ENCODE results near the gene DDX27.

DDX27 gene

GRCh38 chr20:49278818-49279676 is 59.8 kb downstream of the DDX27 start:
- no peak for DNase-seq

DNA sequence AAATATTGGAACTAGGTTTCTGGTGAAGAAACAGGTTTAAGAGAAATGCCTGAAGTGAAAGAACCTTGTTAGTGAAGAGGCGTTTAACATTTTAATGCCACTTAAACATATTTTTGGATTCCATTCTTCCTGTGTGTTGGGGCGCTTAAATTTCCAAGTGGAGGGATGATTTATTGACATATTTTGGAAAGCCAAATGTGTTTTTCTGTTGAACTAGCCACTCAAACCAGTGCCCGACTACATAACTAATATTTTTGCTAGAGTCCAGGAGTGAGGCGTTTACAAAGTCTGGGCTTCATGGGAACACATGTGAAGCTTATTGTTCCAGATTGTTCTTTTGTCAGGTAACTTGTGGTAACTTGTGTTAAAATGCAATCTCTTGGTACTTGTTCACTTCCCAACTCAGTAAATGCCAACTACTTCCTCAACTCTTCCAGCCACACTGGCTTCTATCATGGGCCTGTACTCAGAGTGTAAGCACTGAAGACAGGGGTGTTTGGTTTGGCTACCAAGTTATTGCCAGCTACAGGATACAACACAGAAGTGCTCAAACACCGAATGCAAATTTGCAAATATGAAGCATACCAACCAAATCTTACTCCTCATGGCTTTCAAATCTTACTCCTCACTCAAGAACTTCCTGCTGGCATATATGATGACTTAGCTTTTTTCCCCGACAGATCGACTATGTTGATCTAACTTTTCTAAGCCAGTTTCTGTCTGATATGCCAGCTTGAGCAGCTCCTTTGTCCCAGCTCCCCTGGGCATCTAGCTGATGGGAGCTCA is 60.7 kb downstream of the DDX27 start:
- no peak for DNase-seq

DNA sequence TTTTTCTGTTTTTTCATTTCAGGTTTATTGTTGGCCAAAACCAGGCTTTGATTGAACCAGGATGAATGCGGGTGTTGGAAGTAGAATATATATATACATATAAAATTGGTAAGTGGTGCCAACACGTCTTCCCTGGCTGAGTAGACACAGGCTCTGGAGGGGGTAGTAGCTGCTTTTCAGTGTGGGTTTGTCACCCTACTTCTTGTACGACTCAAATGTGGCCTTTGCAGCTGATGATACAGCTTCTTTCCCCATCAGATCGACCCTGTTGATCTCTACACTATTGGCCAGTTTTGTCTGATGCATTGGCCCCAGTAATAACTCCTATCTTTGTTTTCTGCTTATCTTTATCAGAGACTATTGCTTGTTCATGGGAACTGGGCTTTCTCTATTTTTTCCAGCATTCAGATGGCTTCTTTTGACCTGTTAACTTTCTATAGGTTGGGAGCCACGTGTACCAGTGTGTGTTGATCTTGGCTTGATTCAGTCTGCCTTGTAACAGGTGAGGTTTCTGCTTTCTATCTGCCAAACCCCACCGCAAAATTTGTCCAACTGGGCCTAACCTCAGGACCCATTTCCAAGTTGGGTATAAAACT is 61.3 kb downstream of the DDX27 start:
- no peak for DNase-seq

DNA sequence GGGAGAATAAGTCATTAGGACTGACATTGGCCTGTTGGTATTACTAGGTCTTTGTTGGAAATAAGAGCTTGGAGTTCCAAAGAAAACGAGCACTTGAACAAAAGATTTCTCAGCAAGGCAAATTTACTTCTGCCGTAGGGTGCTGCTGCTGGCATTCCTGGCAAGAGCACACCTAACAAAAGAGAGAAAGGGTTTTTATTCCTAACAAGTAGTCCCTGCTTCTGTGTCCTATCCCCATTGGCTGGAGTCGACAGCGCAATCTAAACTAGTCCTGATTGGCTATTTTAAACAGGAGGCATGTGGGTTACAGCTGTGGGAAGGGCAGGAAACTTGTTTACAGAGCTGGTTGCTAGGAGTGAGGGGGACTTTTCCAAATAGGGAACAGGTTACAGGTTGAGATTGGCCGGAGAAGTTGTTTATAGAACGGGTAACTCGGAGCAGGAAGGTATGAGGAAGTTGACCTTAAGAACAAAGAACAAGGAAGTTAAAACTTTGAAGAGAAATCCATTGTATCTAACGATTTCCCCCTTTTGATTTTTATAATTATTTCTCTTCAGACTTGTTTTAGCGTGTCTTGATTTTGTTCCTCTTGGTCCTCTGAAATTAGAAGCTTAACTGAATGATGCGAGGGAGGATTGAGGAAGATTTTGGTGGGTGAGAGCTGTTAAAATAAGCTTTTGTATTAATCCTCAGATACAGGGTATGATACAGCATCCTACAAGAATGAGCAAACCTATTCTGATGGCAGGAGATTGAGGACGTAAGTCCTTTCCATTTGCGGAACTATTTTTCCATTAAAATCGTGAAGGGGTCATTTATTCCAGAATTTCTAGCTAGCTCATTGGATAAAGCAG is 62.1 kb downstream of the DDX27 start:
- DNase-seq = no peak

GRCh38 chr20:49281913-49282467 is 62.8 kb downstream of the DDX27 start:
- no peak for DNase-seq

DNA sequence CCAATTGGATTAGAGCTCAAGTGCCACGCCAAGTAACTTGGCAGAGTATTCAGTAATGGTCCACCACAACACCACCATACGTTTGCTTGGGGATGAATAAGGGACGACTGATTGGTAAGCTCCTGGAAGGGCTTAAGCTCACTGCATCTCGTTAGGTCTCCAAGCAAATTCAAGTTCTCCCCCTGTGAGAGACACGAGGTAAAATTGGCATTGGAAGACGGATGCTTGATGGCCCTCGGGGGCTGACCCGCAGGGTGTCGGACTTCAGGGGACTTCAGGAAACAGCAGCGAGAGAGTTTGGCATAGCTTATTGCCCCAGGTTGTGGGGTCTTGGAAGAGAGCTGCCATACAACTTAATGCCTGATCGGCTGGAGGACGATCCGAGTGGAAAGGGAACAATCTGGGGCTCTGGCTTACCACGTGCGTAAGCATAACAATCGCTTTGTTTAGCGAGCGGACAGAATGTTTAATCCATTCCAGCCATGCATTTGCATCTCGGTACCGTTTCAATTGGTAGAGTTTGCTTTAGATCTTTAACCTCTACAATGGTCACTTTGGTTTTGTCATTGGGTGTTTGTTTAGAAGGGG is 63.5 kb downstream of the DDX27 start:
- DNase-seq = no peak

DNA sequence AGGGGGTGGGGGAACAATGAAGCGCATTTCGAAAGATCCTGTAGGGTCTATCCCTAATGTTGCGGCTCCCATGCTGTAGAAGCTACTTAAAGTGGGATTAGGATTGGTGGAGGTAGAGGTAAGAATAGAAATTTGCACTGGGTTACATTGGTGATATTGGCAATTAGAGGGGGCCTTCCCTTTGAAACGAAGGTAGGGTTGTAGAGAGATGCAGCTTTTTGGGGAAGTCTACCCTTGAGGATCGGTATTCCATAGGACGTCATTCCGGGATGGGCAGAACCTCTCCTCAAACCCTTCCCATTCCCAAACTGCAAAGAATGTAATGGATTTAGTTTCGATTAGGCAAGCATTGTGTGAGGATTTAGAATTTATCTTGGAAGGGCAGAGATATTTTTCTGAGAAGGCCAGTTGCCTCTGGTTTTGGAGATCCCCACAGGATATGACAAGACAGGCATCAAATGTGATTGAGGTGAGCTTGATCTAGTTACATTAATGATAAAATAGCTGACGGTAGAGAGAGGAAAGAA is 64.0 kb downstream of the DDX27 start:
- no peak for DNase-seq

DNA sequence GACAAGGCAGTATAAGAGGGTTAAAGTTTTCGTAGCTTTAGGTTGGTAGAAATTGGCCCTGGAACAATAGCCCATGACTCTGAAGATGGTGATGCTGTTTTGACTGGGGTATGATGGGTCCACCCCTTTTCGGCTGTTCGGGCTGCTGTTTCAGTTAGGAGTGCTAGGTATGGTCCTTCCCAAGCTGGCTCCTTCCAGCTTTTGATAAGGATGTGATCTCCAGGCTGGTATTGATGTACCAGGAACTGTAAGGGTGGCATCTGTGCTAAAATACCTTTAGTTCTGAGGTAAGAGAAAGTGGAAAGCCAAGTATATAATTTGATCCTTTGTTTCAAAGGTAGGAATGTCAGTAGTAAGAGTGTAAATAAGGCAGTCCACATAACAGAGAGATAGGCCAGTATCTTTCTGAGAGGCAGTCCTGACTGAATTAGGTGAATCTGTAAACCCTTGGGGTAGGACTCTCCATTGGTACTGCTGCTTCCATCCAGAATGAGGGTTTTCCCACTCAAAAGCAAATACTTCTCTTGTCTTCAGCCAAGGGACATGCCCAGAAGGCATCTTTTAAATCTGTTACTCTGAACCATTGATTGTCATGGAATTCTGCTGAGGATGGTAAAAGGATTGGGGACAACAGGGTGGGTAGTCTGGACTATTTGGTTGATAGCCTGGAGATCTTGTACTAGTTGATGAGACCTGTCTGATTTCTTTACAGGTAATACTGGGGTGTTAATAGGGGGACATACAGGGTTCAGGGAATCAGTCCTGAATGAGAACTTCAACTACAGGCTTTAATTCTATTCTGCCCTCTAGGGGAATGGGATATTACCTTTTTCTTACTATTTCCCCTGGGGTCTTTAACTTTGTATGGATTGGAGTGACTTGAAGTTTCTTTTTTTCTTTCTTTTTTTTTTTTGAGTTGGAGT is 64.7 kb downstream of the DDX27 start:
- DNase-seq = no peak

GRCh38 chr20:49284818-49285217 is 65.6 kb downstream of the DDX27 start:
- no peak for DNase-seq

DNA sequence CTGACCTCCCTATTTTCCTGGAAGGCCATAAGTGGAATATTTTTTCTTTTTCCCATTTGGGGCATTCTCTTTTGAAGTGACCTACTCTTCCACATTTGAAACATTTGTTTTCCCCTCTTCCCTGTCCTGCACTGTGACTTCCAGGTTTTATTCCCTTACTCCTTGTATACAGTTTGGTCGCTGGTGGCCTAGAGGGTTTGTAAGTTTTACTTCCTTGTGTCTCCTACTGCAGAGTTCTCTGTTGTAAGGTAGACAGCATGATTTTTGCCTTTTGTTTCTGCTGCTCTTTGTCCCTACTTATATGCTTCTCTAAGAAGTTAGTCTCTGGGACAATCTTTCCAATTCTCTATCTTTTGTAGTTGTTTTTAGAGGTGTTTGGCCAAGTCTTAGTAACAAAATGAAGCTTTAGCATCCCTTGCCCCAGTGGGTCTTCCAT is 66.0 kb downstream of the DDX27 start:
- DNase-seq = no peak

- DNase-seq = no peak
Measured at GRCh38 chr20:49285813-49286494, 66.7 kb downstream of the DDX27 start.

DNA sequence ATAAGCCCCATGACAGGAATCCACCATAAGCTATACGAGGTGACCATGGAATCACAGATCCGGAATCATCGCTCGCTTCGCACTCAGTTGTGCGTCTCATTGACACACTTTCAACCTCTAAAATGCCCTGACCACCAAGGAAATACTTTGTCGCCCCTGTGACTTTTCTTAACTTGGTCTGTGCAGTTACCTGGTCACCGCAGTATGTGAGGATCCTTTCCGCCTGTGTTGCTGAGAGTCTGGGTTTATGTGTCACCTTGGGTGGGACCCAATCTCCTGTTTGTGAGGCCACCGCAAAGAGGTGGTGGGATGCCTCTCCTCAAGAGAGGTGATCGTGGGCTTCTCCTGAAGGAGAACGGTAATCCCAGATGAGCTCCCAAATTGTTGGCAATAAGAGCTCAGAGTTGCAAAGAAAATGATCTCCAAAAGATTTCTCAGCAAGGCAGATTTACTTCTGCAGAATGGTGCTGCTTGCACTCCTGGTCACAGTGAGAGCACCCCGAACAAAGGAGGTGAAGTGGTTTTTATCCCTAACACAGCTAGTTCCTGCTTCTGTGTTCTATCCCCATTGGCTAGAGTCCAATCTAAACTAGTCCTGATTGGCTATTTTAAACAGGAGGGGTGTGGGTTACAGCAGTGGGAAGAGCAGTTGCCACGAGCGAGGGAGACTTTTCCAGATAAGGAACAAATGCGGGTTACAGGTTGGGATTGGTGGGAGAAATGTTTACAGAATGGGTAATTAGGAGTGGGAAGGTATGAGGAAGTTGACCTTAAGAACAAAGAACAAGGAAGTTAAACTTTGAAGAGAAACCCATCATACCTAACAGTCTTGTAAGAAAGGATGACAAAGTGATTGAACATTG is 67.7 kb downstream of the DDX27 start:
- no peak for DNase-seq

- DNase-seq = no peak
Measured at GRCh38 chr20:49287555-49288249, 68.5 kb downstream of the DDX27 start.

DNA sequence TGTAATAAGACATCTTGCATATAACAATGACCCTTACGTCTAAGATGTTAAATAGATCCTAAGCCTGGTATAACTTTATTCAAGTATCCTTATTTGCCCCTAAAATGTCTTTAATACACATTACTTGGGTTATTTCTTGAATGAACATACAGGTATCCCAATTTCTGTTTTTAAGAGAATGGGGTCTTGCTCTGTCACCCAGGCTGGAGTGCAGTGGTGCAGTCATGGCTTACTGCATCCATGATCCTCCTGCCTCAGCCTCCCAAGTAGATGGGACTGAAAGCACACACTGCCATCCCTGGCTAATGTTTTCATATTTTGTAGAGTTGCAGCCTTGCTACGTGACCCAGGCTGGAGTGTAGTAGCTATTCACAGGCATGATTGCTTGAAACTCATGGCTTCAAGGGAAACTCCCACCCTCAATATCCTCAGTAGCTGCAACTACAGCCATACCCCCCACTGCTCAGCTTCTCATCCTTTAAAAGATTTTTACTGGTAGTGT is 69.1 kb downstream of the DDX27 start:
- DNase-seq = no peak

GRCh38 chr20:49288784-49289696 is 69.8 kb downstream of the DDX27 start:
- DNase-seq = no peak

- DNase-seq = no peak
Measured at GRCh38 chr20:49290608-49291191, 71.5 kb downstream of the DDX27 start.

- no peak for DNase-seq
Measured at GRCh38 chr20:49291200-49291599, 72.0 kb downstream of the DDX27 start.
